NCI-H2196 (cell line): ENCODE data around the gene FAM3D.
A peak's percentile ranks its signal among the peaks of the same experiment; 100 is the strongest.

Experiments used
- DNase-seq: peaks from one replicate; lab custom pipeline; 2025; ENCODE audit not compliant: unreplicated experiment; lab: John Stamatoyannopoulos, UW

Gene FAM3D

DNA sequence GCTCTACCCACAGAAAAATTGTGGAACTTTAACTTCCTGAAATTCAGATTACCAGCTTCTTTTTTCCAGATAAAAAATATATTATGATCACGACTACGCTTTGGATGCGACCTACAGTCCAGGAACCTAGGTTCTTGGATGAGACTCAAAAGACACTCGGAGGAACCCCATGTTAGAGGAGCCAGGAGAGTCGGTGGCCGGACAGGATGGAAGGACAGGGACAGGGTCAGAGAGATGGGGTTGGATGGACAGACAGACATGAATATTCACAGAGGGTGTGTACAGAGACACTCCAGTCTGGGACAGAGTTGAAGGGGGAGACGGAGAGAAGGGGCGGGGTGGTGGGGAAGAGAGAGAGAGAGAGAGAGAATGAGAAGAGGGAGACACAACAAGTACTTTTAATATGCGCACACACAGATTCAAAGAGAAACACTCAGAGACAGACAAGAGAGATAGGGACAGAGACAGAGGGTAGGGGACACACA, 9.5 kb downstream of the FAM3D start:
- no peak for DNase-seq

DNA sequence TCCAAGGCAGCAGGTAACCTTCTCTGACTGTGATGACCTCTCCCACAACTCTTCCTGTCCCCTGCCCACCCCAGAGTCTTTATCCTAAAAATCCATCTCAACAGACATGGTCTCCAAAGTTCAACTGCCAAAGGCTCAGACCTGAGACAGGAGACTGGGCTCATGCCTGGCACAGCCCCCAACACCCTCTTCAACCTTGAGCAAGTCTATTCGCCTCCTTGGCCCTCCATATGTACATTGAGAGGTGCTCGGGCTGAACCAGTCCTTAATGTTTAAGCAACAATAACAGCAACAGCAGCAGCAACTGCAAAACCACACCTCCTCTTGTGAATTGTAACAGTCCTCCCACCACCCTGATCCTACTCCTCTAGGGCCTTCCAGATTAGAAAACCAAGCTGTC, 9.9 kb downstream of the FAM3D start:
- no peak for DNase-seq

DNA sequence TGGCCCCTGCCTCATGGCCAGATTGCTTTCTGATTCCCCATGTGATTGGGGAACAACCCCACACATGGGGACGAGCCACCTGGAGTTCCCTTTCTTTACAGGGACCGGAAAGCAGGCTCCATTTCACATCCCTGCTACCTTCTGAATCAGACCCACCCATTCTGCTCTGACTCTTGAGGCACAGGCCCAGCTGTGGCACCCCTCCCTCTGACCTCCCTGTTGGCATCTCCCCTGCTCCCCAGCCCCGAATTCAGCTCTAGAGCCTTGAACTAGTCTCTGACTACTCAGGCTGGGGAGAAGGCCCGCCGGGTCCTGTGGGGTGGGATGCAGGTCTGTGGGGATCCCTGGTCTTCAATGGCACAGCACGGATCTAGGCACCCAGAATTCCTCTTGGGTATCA, 12.1 kb downstream of the FAM3D start:
- no peak for DNase-seq

DNA sequence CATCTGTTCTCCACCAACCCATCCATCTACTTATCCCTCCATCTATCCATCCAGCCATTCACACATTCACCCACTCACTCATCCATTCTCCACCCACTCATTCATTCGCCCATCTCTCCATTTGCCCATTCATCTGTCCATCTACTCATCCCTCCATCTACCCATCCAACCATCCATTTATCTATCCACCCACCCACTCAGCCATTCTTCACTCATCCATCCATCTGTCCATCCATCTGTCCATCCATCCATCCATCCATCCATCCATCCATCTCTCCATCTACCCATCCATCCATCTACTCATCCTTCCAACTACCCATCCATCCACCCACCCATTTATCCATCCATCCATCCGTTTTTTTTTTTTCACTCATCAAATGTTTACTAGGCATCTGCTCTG, 13.9 kb downstream of the FAM3D start:
- DNase-seq, result no peak

DNA sequence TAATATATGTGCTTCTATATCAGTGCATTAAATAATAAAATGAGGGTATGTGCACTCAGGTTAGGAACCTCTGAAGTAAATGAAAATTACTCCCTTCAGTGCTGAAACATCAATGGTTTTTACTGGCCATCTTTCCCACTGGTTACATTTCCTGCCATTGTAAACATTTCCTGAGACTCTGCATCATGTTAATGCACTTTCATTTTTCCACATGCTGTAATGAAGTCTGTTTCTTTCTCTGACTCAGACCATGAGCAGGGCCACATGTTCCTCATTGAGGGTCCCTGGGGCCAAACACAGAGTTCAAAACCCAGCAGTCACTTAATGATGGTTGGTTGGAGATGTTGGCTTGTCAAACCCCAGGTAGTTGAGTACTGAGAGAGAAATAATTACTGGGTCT, 15.3 kb downstream of the FAM3D start:
- DNase-seq, result no peak

DNA sequence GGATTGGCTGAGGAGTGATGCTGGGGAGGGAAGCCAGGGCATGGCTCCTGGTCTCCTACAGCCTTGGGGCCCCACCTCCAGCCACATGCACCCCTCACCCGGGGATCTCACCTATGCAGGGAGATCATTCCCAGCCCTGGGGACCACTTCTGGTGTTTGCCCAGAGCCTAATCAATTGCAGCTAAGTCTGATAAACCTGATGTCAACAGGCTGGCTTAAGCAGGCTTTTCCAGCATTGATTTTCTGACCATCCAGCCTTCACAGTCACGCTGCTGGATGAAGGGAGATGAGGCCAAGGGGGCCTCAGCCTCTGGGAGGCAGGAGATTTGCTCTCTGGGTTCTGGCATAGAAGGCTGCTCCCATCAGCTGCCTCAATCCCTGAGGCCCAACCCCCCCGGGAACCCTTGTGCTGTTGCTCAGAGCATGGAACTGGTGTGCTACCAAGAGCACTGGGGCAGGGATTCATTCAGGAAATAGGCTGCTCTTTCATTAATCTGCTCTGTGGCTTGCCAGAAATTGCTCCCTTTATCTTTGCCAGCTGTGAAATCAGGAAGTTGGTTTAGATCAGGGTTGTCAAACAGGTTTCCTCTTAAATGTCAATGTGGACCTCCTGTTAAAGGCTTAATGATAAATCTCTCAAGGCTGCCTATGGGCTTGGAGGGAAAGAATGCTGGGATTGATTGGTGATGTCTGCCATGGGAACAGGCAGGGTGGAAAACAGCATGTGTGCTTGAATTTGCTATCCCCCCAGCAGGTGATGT, 19.0 kb downstream of the FAM3D start:
- peak; percentile 32 for DNase-seq

DNA sequence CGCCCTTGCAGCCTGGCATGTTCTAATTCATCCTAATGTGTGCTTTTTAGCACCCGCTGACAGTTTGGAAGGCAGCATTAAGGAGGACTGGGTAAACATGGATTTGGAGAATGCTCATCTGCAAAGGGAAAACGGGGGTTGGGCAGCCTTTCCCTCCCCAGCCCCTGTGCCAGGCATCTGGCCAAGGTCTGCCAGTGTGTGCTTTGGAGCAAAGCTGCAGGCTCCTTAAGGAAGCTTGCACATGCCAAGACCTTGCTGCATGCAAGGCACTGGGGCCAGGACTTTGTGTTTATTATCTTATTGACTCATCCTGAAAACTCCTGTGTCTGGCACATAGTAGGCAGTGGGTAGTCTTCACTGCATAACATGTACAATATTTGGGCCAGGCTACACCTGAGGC, 20.1 kb downstream of the FAM3D start:
- DNase-seq, result no peak

DNA sequence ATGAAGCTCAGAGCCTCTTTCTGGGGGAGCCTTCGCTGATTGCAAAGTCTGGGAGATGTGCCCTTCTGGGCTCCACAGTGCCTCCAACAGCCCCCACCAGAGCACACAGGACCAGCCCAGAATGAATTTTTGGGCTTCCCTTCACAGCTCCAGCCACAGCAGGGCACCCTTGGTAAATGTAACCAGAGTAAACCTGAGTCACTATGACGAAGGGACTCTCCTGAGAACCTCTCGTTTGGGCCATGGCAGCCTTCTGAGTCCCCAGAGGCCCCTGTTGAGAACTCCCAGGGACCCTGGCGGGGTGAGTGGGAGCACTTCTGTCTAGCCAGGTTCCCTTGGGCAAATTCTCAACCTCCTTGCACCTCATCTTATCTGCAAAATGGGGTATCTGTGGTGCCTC, 20.8 kb downstream of the FAM3D start:
- no peak for DNase-seq

DNA sequence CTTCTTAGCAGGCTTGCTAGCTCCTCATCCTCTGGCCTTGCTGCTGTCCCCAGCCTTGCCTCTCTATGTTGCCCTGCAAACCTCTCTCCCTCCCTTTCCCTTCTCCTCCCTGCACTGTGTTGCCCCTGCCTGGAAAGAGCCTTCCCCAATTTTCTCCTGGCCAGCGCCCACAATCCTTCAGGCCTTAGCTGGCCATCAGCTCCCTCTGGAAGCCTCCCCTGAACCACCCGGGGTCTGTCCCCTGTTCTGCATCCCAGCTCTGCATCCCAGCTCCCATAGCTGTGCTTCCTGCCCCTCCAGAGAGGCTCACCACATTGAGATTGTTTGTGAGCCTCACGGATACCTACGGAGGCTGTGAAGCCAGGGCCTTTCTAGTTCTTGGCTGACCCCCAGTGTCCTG, 23.7 kb downstream of the FAM3D start:
- DNase-seq, result no peak

DNA sequence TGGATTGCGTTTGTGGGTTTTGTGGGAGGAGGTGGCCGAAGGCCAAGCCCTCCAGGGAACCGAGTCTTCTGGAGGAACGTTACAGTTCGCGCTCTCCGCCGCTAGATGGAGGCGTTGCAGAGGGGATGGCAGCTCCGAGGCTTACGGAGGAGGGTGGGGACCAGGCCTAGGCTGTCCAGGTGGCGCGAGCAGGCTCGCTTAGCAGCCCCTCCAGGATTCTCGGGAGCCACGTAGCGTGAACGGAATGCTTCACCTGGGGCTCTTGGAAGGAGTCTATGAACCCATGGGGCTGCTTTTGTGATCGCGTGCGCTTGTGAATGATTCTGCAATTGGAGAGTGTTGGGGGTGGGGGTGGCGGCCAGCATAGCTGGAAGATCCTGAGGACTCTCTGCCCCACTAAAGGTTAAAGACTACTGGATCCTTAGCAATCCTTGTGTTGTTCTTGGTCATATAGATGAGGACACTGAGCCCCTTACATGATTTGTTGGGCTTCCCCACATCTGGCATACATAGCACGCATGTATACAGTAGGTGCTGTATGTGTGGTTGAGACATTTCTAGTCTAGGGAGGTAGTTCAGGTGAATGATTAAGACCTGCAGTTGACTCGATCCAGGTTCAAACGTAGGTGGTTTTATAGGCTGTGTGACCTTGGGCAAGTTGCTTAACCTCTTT, 25.7 kb downstream of the FAM3D start:
- DNase-seq, result peak; percentile 68

DNA sequence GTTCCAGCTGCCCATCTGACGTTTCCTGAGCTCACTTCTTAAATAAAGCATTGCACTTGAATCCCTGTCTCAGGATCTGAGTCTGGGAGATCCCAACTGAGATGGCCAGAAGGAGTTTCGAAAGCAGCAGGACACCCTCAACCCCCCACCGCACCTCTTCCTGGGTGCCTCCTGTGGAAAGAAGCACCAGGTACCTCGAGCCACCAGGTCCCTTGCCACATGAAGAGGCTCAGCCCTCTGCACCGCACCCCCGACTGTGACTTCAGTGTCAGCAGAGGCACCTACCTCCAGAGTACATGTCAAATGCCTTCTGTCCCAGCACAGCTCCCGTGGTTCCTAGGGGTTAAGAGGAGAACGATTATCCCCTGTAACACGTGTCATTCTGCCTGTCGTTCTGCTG, 26.7 kb downstream of the FAM3D start:
- DNase-seq, result no peak

DNA sequence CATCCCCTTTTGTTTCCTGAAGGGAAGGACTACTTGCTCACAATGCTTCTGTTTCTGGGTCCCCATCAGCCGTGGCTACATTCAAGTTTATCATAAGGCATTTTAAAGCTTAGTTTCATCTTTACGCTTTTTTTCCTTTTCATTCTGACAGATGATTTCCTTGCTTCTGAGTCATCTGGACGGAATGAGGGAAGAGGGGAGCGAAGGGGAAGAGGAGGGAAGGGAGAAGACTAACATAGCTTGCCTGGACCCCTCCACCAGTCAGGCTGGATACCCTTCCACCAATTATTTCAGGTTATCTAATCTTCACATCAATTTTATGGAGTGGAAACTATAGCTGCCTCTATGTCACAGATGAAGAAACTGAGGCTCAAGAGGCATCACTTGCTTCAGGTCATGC, 27.6 kb downstream of the FAM3D start:
- DNase-seq, result no peak

DNA sequence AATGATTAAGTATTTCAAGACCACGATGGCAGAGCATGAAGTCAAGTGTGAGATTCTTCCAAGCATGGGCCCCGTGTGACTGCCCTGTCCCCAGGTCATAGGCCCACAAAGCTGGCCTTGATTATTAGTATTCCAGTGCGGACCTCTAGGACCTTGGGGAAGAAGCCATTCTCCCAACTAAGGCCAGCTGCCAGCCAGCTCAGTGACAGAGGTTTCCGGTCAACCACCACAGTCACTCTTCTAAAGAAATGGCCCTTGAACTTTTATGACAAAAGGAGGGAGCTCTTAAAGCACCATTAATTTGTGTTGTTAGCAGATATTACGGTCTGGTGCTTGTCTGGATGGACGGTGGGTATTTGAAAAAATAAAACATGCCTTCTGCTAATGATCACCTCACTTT, 28.0 kb downstream of the FAM3D start:
- DNase-seq, result no peak

DNA sequence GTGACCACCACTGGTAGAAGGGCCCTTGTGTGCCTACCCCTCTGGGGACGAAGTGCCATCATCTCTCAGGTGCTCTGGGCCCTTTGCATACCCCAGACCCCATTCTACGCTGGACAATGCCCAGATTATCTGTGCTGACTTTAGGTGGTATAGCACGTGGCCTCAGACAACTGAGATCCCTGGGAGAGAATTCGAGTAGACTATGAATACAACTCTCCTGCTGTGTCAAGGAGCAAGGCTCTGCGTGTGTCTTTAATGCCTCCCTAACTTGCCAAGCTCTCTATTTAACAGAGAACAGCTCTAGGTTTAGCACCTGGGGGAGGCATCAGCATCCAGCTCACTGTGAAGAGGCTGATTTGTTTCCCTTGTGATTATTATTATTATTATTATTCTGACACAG, 29.1 kb downstream of the FAM3D start:
- no peak for DNase-seq

DNA sequence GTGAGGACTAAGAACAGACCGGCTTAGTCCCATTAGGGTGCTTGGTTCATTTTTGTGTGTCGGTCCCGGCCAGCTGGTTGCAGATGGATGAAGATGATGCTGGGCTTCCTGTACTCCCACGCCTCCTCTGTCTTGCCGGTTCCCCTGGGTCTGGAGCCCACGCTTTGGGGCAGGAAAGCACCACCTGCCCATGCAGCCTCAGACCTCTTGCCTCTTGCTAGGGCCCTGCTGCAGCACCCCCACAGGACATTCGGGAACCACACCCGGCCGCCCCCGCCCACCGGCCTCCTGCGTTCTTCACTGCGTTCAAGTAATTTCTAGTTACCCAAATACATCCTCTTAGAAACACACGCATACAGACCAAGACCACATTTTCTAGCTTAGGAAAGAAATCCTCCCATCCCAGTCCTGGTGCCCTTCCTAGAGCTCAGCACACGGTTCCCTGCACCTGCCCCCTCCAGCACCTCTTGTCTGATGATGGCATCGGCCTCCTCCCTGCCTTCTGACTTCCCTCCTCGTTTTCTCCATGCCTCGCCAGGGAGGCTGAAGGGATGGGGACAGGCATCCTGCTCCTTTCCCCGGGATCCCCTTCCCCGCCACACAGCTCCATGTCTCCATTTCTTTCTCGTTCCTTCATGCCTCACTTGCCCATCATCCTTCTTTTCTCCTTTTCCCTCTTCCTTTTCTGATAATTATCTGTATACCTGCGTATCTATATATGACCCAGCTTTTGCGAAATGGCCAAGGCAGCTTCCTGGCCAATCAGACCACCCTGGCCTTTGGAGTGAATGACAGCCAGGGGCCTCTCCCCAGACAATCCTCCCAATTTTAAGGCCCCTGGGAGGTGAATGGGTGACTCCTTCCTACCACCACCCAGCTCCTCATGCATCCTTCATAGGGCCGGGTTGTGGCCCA, 30.9 kb downstream of the FAM3D start:
- no peak for DNase-seq

DNA sequence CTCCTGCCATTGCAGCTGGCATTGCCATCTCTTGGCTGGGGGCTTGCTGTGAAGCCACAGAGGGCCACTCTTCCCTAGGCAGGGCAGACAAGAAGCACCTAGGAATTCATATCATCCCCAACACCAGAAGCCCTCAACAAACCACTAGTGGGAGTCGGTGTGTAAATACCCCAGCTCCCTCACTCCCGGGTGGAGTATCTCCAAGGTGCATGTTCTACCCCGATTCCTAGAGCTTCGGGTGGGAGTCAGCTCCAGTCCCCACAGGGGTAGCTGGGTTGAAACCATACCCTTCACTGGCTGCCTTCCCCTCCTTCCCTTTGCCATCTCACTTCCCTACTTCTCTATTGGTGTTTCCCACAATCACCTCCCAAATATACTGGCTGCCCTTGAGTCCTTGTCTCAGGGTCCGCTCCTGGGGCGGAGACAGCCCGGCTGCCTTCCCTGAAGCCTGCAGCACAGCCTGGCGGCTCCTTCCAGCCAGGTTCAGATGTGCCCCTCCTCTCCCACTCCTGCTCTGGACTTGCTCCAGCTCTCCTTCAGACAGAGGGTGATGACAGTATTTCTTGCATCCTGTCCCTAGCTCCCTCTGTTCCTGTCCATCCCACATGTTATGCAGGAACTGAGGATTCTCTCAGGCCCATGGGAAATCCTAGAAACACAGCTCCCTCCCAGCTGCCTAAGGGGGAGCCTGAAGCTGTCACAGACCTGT, 33.3 kb downstream of the FAM3D start:
- no peak for DNase-seq

DNA sequence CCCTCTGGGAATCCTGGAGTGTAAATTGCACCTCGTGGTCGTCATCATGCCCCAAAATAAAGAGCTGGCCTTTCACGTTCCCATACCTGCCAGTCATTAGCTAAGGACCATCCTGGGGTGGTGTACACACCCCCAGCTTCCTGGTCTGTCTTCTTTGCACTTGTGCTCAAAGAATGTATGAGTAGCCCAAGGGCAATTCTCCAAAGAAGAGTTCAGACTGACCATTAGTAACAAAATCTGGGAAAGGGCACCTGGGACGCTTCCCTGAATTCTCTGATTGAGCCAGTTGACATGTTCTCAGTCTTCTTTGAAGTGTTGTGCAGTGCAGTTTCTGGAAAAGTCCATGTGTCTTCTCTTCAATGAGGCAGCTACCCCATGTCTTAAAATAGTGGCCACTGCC, 34.8 kb downstream of the FAM3D start:
- no peak for DNase-seq

DNA sequence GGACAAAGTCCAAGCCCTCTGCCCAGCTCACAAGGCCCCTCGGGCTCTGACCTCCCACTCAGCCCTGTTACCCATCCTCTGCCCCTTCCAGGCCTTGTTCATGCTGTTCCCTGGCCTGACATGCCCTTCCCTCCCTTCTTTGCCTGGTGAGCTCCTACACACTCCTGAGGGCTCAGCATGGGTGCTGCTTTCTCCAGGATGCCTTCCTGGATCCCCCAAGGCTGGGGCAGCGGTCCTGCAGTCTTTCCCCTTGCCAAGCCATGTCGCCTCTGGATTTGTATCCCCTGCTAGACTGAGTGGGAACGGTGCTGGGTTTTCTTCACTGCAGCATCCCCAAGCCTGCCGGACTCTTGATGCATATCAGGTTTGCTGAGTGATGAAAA, 35.9 kb downstream of the FAM3D start:
- DNase-seq, result no peak

DNA sequence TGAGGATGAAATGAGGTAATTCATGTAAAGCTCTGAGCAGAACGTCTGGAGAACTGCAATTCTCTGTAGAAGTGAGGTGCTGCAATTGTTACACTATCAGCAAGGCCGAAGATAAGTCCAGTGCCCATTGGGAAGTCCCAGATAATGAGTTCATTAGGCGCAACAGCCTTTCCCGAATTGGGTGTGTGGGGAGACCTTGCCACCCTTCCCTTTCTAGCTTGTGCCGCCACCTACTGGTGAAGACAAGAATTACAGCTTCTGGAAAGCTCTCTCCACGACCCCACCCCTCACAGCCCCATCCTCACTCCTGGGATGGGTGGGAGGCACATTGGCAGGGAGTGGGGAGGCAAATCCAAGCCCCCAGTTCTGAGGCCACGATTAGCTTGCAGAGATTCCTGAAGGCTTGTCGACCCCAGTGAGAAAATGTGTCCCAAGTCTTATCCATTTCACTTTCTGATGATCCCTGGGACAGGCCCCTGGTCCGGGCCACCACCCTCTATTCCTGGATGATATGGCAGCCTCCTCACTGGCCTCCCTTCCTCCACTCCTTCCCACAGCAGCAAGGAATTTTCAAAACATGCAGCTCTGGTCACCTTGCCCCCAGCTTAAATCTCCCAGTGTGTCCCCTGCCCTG, 36.4 kb downstream of the FAM3D start:
- peak; percentile 52 for DNase-seq

DNA sequence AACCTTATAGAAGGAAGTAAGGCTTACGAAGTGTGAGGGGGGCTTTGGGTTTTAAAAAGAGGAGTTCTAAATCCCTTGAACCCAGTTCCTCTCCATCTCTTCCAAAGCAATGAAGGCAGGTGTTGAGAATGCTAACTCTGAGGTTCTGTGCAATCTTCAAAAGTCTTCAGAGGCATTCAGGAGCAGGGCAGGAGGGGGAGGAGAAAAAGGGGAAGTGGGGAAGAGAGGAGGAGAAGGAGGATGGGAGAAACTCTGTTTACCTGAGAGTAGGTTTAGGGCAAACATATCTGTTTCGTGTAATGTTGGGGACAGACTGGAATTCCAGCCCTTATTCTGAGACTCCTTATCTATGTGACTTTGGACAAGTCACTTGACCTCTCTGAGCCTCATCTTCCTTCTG, 36.9 kb downstream of the FAM3D start:
- no peak for DNase-seq
